Suprapubic skin (tissue), 4 donors: Measurements from ENCODE around the gene DTL.

Experiments used
- CTCF ChIP-seq, 2 donors: fragments of 200-600 bp in 1 of 2; fragments of 450-650 bp in 1 of 2; sonication (generic) in 1 of 2; IDR thresholded peaks; one replicate each; pipeline ENCODE4 v1.5.1; 2016 to 2019; ENCODE audit warnings: antibody characterized with exemption in 2 of 2, mild to moderate bottlenecking in 1 of 2, moderate library complexity in 1 of 2
- EP300 ChIP-seq: sonication (generic); formaldehyde crosslinking; IDR thresholded peaks from one replicate; pipeline ENCODE4 v1.6.1; 2017; ENCODE audit warnings: antibody characterized with exemption
- POLR2A ChIP-seq, 2 donors: fragments of 450-650 bp; IDR thresholded peaks; one replicate each; pipeline ENCODE4 v1.6.1; 2017; ENCODE audit warnings: antibody characterized with exemption in 2 of 2, mild to moderate bottlenecking in 2 of 2, moderate library complexity in 2 of 2
- POLR2AphosphoS5 ChIP-seq, 3 donors: sonication (generic); formaldehyde crosslinking; IDR thresholded peaks; one replicate each; pipeline ENCODE4 v1.6.1; 2017; ENCODE audit warnings: antibody characterized with exemption in 3 of 3

GRCh38 chr1:212034516-212035122, 929 bp upstream of the DTL start:
- TF ChIP-seq CTCF (IDR thresholded peaks at IDR 0.05) (no peak), POLR2A (IDR thresholded peaks at IDR 0.05) (no peak), POLR2AphosphoS5 (IDR thresholded peaks at IDR 0.05) (no peak), EP300 (no peak)
